ENCODE measurements around the gene KCNT1. TPM values are rescaled to one million over a fixed set of nuclear protein-coding genes. Genes with fewer than 3 reads are reported as not detected.

The KCNT1 gene
- total RNA-seq, 1 experiment from 2014 or later: 0.68 TPM

DNA sequence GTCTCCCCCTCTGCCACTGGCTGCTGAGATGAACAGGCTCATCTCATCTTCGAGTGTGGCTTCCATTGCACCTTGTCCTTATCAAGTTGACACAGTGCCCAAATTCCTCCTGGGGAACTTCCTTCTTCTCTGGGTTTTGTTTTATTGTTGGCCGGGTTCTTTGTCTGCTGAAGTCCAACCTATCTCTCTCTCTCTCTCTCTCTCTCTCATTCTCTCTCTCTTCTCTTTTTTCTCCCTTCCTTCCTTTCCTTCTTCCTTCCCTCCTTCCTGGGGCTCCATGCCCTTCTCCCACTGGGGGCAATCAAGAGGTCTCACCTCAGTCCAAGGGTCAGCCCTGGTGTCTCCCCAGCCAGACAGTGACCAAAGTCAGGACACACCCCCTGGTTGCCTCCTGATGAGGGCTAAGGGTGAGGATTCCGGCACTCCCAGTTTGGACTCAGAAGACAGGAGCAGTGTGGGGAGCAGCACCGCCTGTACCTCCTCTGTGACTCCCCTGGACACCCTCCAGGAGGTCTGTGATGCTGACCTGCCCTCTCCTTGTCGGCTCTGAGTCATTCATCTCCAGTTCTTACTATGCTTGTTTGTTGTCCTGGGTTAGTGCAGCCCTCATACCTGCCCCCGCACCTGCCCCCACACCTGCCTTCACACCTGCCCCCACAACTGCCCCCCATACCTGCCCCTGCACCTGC lies 30.7 kb downstream of the KCNT1 start:
- H3K27ac ChIP-seq (ENCODE audit: insufficient read length, low read depth, low read length): no peak overlapping the region
- H3K4me3 Mint-ChIP-seq: no peak overlapping the region
- H3T11ph ChIP-seq (ENCODE audit: low read length): no peak overlapping the region
- peaks cover 5% of the 10 kb centered on the region; the same call in 1 of the 2 replicates for H3K27me3 ChIP-seq (ENCODE audit: insufficient read depth, low read length)
- H4K91ac ChIP-seq (ENCODE audit: insufficient read length, low read depth, low read length): no peak overlapping the region
- no peak overlapping the region; the same call in 1 of the 2 replicates for H3K14ac ChIP-seq (ENCODE audit: insufficient read depth, low read length)
- no peaks in the 10 kb centered on the region; the same call in 1 of the 2 replicates for H3K4me1 ChIP-seq (ENCODE audit: insufficient read depth, low read length)
- no peak overlapping the region for H3K9ac ChIP-seq (ENCODE audit: extremely low read depth, insufficient read length, low read length)
- no peak overlapping the region for H3K4ac ChIP-seq (ENCODE audit: low read depth, low read length)
- peaks cover 22 to 24% of the 10 kb centered on the region in 2 experiments for H3K9me3 Mint-ChIP-seq
- H4K20me1 ChIP-seq (ENCODE audit: control insufficient read depth, insufficient read depth, insufficient read length): no peaks in the 10 kb centered on the region
- H2BK20ac ChIP-seq (ENCODE audit: low read depth, low read length, poor library complexity, severe bottlenecking): no peak overlapping the region
- H3K27me3 Mint-ChIP-seq (ENCODE audit: low read depth): peaks cover 35% of the 10 kb centered on the region
- TF ChIP-seq, protein P1, sequence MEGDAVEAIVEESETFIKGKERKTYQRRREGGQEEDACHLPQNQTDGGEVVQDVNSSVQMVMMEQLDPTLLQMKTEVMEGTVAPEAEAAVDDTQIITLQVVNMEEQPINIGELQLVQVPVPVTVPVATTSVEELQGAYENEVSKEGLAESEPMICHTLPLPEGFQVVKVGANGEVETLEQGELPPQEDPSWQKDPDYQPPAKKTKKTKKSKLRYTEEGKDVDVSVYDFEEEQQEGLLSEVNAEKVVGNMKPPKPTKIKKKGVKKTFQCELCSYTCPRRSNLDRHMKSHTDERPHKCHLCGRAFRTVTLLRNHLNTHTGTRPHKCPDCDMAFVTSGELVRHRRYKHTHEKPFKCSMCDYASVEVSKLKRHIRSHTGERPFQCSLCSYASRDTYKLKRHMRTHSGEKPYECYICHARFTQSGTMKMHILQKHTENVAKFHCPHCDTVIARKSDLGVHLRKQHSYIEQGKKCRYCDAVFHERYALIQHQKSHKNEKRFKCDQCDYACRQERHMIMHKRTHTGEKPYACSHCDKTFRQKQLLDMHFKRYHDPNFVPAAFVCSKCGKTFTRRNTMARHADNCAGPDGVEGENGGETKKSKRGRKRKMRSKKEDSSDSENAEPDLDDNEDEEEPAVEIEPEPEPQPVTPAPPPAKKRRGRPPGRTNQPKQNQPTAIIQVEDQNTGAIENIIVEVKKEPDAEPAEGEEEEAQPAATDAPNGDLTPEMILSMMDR (conservative IDR thresholded peaks at IDR 0.05): no peak
- H3K18ac ChIP-seq (ENCODE audit: insufficient read length, low read depth, low read length): no peak overlapping the region
- H3K23ac ChIP-seq (ENCODE audit: insufficient read length, low read depth, low read length): no peak overlapping the region
- H3K4me2 ChIP-seq (ENCODE audit: insufficient read depth, insufficient read length, low read length): no peak overlapping the region
- no peak overlapping the region for H3K56ac ChIP-seq (ENCODE audit: insufficient read length, low read depth, low read length)
- no peak overlapping the region for H2BK5ac ChIP-seq (ENCODE audit: insufficient read length, low read length)
- H4K5ac ChIP-seq (ENCODE audit: insufficient read length, low read depth, low read length): no peak overlapping the region
- H3K36me3 Mint-ChIP-seq (ENCODE audit: insufficient read depth in 1 of 3, low read depth in 3 of 3): peaks cover 3 to 21% (median 13%) of the 10 kb centered on the region in 3 experiments
- peaks cover 13 to 16% of the 10 kb centered on the region in 2 experiments for H3K4me1 Mint-ChIP-seq
- H3K79me2 ChIP-seq (ENCODE audit: insufficient read depth, low read length): no peaks in the 10 kb centered on the region
- H2AK5ac ChIP-seq (ENCODE audit: insufficient read length, low read length): no peak overlapping the region
- no peak overlapping the region for H2AFZ ChIP-seq (ENCODE audit: low read length)
- H2BK12ac ChIP-seq (ENCODE audit: insufficient read length, low read depth, low read length): no peak overlapping the region
- no peaks in the 10 kb centered on the region for H3K79me1 ChIP-seq (ENCODE audit: insufficient read depth, low read depth, low read length, poor library complexity, severe bottlenecking)
- no peaks in the 10 kb centered on the region for H3K23me2 ChIP-seq (ENCODE audit: insufficient read length, low read depth, low read length, poor library complexity, severe bottlenecking)
- peaks cover 7% of the 10 kb centered on the region for H3K9me3 ChIP-seq (ENCODE audit: control insufficient read depth, low read depth, low read length)
- no peak overlapping the region for H2BK15ac ChIP-seq (ENCODE audit: low read depth, low read length)
- no peak overlapping the region for H3K27ac Mint-ChIP-seq
- DNase-seq: no peak
- no CpG with 5 or more reads among the region's 6 CpGs for WGBS (ENCODE audit: extremely low coverage, insufficient read length, low lambda C conversion rate)
- H2BK120ac ChIP-seq (ENCODE audit: low read depth, low read length, poor library complexity, severe bottlenecking): no peak overlapping the region
- no peak overlapping the region for H4K8ac ChIP-seq (replicated peaks; ENCODE audit: insufficient read length, low read depth, low read length)
